Heart left ventricle (tissue), 13 donors: ENCODE results near the gene MADCAM1.

ENCODE experiments used
- POLR2A ChIP-seq, 2 donors: fragments of 450-650 bp; IDR thresholded peaks; one replicate each; pipeline ENCODE4 v1.6.1; 2017; ENCODE audit warnings: antibody characterized with exemption in 2 of 2, mild to moderate bottlenecking in 2 of 2, moderate library complexity in 2 of 2
- TF ChIP-seq, protein P1 (sequence below), 12 donors: fragments of 200-600 bp; sonication (generic) in 4 of 12; IDR thresholded peaks; one replicate each; pipeline versions ENCODE4 v1.5.0 to v1.8.0; 2018 to 2022; ENCODE audit warnings: antibody characterized with exemption in 12 of 12, mild to moderate bottlenecking in 5 of 12
- donor health status: ischemic (EF 13 %, LVEDD 7.1; RV severe dilation, severe dysfunction).
- donor health status: DM: no; HTN: yes; CAD: no.
- donor health status: DM: no; HTN: no; CAD: no.
- donor health status: ischemic (EF 25% LVEDD 6.9; RV normal size, moderate dysfunction).
- donor health status: ischemic (EF 25% LVEDD 5.7; RV mildly dilated, moderate dysfunction).
- donor health status: ischemic (EF 35%, LVEDD 5.7; RV mildly dilated, moderate dysfunction).
- donor health status: nonischemic (EF 11% LVEDD 7.7; RV severe dilation, severe dysfunction).
- donor health status: DM: yes; HTN: yes; CAD: no.
- donor health status: PGD.
- donor health status: ischemic (EF 29% LVEDD 5.4; RV normal size, mild dysfunction).
- donor health status: nonischemic (EF 23%, LVEDD 6.1; RV moderate dilation, normal function).

DNA sequence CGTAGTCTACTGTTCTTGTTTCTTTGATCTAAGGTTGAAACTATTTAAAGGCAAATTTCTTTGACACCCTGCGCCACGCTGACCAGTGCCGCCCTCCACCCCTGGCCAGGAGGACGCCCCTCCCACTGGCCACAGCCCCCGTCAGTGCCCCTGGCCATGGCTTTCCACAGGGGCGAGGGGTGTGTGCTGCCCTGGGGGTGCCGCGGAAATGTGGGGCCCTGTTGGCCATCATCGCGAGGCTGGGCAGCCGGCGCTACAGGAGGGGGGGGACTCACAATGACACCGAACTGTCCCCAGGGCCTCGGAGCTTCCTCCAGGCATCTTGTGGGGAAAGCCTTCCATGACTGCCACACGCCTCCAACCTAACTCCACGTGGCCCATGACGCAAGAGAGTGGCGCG, 46.4 kb upstream of the MADCAM1 start:
- TF ChIP-seq, protein P1, sequence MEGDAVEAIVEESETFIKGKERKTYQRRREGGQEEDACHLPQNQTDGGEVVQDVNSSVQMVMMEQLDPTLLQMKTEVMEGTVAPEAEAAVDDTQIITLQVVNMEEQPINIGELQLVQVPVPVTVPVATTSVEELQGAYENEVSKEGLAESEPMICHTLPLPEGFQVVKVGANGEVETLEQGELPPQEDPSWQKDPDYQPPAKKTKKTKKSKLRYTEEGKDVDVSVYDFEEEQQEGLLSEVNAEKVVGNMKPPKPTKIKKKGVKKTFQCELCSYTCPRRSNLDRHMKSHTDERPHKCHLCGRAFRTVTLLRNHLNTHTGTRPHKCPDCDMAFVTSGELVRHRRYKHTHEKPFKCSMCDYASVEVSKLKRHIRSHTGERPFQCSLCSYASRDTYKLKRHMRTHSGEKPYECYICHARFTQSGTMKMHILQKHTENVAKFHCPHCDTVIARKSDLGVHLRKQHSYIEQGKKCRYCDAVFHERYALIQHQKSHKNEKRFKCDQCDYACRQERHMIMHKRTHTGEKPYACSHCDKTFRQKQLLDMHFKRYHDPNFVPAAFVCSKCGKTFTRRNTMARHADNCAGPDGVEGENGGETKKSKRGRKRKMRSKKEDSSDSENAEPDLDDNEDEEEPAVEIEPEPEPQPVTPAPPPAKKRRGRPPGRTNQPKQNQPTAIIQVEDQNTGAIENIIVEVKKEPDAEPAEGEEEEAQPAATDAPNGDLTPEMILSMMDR (IDR thresholded peaks at IDR 0.05) = no peak
- TF ChIP-seq POLR2A (IDR thresholded peaks at IDR 0.05) = no peak
